ENCODE data around the gene ID1.

DNA sequence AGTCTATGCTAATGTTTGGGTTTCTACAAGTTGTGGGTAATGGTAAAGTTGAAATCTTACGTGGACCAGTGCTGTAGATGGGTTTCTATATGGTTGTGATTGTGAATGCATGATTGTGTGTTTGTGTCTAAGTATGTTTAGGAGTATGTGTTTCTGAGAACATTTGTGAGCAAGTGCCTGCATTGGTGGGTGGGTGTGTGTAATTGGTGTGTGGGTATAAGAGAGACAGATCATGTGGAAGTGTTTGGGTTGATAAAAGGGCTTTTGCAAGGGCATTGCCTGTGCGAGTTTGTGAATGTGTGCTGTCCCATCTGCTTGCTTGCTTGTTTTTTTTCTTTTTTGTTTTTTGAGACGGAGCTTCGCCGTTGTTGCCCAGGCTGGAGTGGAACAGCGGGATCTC, 25.8 kb upstream of the ID1 start:
- TF ChIP-seq, protein P1, sequence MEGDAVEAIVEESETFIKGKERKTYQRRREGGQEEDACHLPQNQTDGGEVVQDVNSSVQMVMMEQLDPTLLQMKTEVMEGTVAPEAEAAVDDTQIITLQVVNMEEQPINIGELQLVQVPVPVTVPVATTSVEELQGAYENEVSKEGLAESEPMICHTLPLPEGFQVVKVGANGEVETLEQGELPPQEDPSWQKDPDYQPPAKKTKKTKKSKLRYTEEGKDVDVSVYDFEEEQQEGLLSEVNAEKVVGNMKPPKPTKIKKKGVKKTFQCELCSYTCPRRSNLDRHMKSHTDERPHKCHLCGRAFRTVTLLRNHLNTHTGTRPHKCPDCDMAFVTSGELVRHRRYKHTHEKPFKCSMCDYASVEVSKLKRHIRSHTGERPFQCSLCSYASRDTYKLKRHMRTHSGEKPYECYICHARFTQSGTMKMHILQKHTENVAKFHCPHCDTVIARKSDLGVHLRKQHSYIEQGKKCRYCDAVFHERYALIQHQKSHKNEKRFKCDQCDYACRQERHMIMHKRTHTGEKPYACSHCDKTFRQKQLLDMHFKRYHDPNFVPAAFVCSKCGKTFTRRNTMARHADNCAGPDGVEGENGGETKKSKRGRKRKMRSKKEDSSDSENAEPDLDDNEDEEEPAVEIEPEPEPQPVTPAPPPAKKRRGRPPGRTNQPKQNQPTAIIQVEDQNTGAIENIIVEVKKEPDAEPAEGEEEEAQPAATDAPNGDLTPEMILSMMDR (IDR thresholded peaks at IDR 0.05), result no peak
- TF ChIP-seq POLR2A (IDR thresholded peaks at IDR 0.05), result no peak
